HFFc6 (cell line): Measurements from ENCODE around the gene CUX1. TPM values are rescaled to one million over a fixed set of nuclear protein-coding genes. Genes with fewer than 3 reads are reported as not detected.

Experiments
- DNase-seq: peaks from one replicate; pipeline ENCODE4 v3.0.0-alpha.2; 2018
- H3K27ac Mint-ChIP-seq: 2 replicates; pipeline ENCODE4 v1.8.0; 2020; ENCODE audit warnings: mild to moderate bottlenecking, mixed read lengths
- H3K27me3 Mint-ChIP-seq: 2 replicates; pipeline ENCODE4 v1.8.0; 2021; ENCODE audit warnings: mild to moderate bottlenecking, moderate library complexity, mixed read lengths; ENCODE audit not compliant: insufficient read depth
- H3K36me3 Mint-ChIP-seq: 2 replicates; pipeline ENCODE4 v1.8.0; 2021; ENCODE audit warnings: low read depth, mixed read lengths
- H3K4me1 Mint-ChIP-seq: 2 replicates; pipeline ENCODE4 v1.8.0; 2020; ENCODE audit warnings: low read depth, mixed read lengths
- H3K4me3 Mint-ChIP-seq: 2 replicates; pipeline ENCODE4 v1.8.0; 2020; ENCODE audit warnings: mild to moderate bottlenecking, moderate library complexity, mixed read lengths
- H3K9me3 Mint-ChIP-seq: 2 replicates; pipeline ENCODE4 v1.8.0; 2020; ENCODE audit warnings: mild to moderate bottlenecking, mixed read lengths
- total RNA-seq, 6 experiments: library from RNA; stranded (reverse); fragmentation: NEBNext Ultra II Directional; extraction: Animal tissue kit (Norgen Biotek cat#: 25700); gene quantifications; 2 replicates in 1 of 6; 3 replicates in 5 of 6; pipeline ENCODE4 v1.2.3, GENCODE V29; 2021
- TF ChIP-seq, protein P1 (sequence below): fragments of 200-600 bp; sonication (generic); IDR thresholded peaks from 2 replicates; pipeline ENCODE4 v1.5.0; 2021; ENCODE audit warnings: antibody characterized with exemption, mild to moderate bottlenecking

The CUX1 gene
- total RNA-seq, 6 experiments from 2014 or later, result 46.9 to 64.2 (median 51.6) TPM

DNA sequence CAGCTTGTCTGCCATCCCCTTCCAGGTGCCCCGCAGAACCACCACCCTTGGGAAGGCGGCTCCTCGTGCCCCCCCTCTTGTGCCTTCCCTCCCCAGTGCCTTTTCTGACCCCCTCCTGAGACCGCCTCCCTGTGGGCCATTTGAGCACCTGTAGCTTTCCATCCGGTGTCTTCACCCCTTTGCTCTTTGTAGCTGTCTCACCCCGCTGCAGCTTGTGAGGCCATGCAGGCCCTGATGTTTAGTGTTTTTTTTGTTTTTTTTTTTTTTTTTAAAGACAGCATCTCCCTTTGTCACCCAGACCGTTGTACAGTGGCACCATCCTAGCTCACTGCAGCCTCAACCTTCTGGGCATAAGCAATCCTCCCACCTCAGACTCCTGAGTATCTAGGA, 52.5 kb downstream of the CUX1 start:
- Mint-ChIP-seq H3K9me3 (no peaks in the 10 kb centered on the region), H3K36me3 (peaks cover 5% of the 10 kb centered on the region; the same call in 1 of the 2 replicates), H3K4me3 (peak overlapping the region; percentile 46), H3K27ac (peak overlapping the region; percentile 44), H3K27me3 (peaks cover 2% of the 10 kb centered on the region), H3K4me1 (peaks cover 43% of the 10 kb centered on the region)
- no peak for DNase-seq
- TF ChIP-seq, protein P1, sequence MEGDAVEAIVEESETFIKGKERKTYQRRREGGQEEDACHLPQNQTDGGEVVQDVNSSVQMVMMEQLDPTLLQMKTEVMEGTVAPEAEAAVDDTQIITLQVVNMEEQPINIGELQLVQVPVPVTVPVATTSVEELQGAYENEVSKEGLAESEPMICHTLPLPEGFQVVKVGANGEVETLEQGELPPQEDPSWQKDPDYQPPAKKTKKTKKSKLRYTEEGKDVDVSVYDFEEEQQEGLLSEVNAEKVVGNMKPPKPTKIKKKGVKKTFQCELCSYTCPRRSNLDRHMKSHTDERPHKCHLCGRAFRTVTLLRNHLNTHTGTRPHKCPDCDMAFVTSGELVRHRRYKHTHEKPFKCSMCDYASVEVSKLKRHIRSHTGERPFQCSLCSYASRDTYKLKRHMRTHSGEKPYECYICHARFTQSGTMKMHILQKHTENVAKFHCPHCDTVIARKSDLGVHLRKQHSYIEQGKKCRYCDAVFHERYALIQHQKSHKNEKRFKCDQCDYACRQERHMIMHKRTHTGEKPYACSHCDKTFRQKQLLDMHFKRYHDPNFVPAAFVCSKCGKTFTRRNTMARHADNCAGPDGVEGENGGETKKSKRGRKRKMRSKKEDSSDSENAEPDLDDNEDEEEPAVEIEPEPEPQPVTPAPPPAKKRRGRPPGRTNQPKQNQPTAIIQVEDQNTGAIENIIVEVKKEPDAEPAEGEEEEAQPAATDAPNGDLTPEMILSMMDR, result no peak

DNA sequence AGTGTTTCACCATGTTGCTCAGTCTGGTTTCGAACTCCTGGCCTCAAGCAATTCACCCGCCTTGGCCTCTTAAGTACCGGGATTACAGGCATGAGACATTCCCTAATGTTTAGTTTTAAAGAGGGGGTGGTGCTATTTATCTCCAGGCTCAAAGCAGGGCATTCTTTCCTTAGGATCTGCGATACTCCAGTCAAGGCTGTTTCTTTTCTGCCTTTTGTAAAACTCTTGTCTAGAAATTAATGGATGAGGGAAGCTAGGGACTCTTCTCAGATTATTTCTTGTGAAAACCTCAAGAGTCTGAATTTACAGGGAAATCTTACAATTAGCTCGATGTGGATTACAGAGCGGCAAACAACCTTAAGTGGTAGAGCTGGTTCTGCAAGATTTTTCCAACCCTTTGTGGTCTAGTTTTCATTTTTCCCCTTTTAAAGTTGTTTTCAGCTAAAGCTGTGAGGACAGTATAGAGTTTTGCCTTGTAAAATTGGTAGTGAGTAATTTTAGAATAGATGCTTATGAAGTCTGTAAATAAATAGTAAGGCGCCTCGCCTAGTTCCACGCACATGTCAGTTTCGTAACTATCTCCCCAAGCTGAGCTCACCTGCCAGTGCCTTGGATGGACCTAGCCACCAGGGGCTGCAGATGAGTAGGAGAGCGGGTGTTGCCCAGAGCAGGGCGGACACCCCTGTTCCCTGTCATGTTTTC, 53.1 kb downstream of the CUX1 start:
- H3K4me3 Mint-ChIP-seq, result peak overlapping the region; percentile 46
- TF ChIP-seq, protein P1, result peak; percentile 33; the same call in 1 of the 2 replicates
- no peaks in the 10 kb centered on the region for H3K9me3 Mint-ChIP-seq
- H3K27me3 Mint-ChIP-seq, result peaks cover 2% of the 10 kb centered on the region
- H3K27ac Mint-ChIP-seq, result peak overlapping the region; percentile 44
- peaks cover 2% of the 10 kb centered on the region; the same call in 1 of the 2 replicates for H3K36me3 Mint-ChIP-seq
- H3K4me1 Mint-ChIP-seq, result peaks cover 46% of the 10 kb centered on the region
- no peak for DNase-seq

- no peaks in the 10 kb centered on the region for H3K36me3 Mint-ChIP-seq
- TF ChIP-seq, protein P1, result no peak
- H3K27ac Mint-ChIP-seq, result no peak overlapping the region
- H3K4me1 Mint-ChIP-seq, result peaks cover 46% of the 10 kb centered on the region
- H3K4me3 Mint-ChIP-seq, result no peak overlapping the region
- H3K27me3 Mint-ChIP-seq, result peaks cover 2% of the 10 kb centered on the region
- no peaks in the 10 kb centered on the region for H3K9me3 Mint-ChIP-seq
- no peak for DNase-seq
Measured at GRCh38 chr7:101871351-101871750, 53.9 kb downstream of the CUX1 start.

GRCh38 chr7:101874028-101874427, 56.6 kb downstream of the CUX1 start:
- DNase-seq, result peak; percentile 31
- H3K27me3 Mint-ChIP-seq, result peaks cover 2% of the 10 kb centered on the region
- H3K36me3 Mint-ChIP-seq, result no peaks in the 10 kb centered on the region

GRCh38 chr7:101875283-101875846, 57.9 kb downstream of the CUX1 start:
- no peaks in the 10 kb centered on the region for H3K36me3 Mint-ChIP-seq
- no peaks in the 10 kb centered on the region; the same call in 1 of the 2 replicates for H3K27me3 Mint-ChIP-seq
- peaks cover 33% of the 10 kb centered on the region for H3K4me1 Mint-ChIP-seq
- no peak overlapping the region for H3K4me3 Mint-ChIP-seq
- TF ChIP-seq, protein P1, result no peak
- no peak for DNase-seq
- no peaks in the 10 kb centered on the region for H3K9me3 Mint-ChIP-seq
- no peak overlapping the region for H3K27ac Mint-ChIP-seq

More at GRCh38 chr7:101874028-101874427, 56.6 kb downstream of the CUX1 start:
- Mint-ChIP-seq H3K27ac (peak overlapping the region; percentile 76), H3K4me3 (no peak overlapping the region; the same call in 1 of the 2 replicates), H3K4me1 (peaks cover 36% of the 10 kb centered on the region), H3K9me3 (no peaks in the 10 kb centered on the region)
- TF ChIP-seq, protein P1, result no peak
